WERI-Rb-1 (cell line): ENCODE results near the gene LGMN.

Source experiments
- DNase-seq: peaks from one replicate; pipeline ENCODE4 v3.0.0-alpha.2; 2020
- H3K27ac ChIP-seq: fragments of 250-450 bp; sonication (Bioruptor Pico); 2 replicates; pipeline ENCODE4 v1.5.1; 2020; ENCODE audit warnings: mild to moderate bottlenecking, moderate library complexity
- H3K27me3 ChIP-seq: fragments of 250-450 bp; sonication (Bioruptor Pico); 2 replicates; pipeline ENCODE4 v1.5.1; 2021; ENCODE audit warnings: mild to moderate bottlenecking, low read depth, moderate library complexity; ENCODE audit not compliant: insufficient read depth, severe bottlenecking
- H3K36me3 ChIP-seq: fragments of 250-450 bp; sonication (Bioruptor Pico); 2 replicates; pipeline ENCODE4 v1.5.1; 2020; ENCODE audit warnings: mild to moderate bottlenecking, moderate library complexity
- H3K4me3 ChIP-seq: 2 replicates; pipeline ENCODE4 v1.5.1; 2011; ENCODE audit warnings: low read depth, mild to moderate bottlenecking, control low read depth, low read length
- H3K9me3 ChIP-seq: fragments of 250-450 bp; sonication (Bioruptor Pico); 2 replicates; pipeline ENCODE4 v1.5.1; 2021; ENCODE audit warnings: mild to moderate bottlenecking, moderate library complexity; ENCODE audit not compliant: severe bottlenecking
- TF ChIP-seq, protein P1 (sequence below): IDR thresholded peaks from 2 replicates; pipeline ENCODE4 v1.5.1; 2011; ENCODE audit warnings: low read depth, mild to moderate bottlenecking, control low read depth, inconsistent platforms, low read length

The LGMN gene

DNA sequence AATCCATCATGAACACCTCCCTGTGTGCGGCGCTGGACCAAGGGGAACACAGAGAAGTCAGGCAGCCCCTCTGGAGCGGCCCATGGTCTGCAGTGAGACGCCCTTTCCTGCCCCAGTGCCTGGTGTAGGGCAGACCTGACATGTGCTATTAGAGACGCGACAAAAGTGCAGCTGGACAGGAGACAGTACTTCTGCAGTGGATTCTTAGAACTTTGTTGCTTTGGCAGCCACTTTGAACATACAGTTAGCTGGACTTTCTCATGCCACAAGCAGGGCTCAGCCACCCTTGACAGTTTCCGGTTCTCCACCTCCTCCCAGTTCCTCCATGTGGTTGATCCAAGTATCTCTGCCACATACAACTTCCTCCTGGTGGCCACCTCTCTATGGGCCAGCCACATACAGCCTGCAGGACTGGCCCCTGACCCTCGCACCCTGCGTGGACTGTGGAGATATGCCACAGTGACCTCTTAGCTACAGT is 45.9 kb downstream of the LGMN start:
- Histone ChIP-seq H3K27ac (no peak overlapping the region), H3K36me3 (peaks cover 23% of the 10 kb centered on the region), H3K27me3 (no peaks in the 10 kb centered on the region), H3K9me3 (no peaks in the 10 kb centered on the region), H3K4me3 (no peak overlapping the region)
- TF ChIP-seq, protein P1, sequence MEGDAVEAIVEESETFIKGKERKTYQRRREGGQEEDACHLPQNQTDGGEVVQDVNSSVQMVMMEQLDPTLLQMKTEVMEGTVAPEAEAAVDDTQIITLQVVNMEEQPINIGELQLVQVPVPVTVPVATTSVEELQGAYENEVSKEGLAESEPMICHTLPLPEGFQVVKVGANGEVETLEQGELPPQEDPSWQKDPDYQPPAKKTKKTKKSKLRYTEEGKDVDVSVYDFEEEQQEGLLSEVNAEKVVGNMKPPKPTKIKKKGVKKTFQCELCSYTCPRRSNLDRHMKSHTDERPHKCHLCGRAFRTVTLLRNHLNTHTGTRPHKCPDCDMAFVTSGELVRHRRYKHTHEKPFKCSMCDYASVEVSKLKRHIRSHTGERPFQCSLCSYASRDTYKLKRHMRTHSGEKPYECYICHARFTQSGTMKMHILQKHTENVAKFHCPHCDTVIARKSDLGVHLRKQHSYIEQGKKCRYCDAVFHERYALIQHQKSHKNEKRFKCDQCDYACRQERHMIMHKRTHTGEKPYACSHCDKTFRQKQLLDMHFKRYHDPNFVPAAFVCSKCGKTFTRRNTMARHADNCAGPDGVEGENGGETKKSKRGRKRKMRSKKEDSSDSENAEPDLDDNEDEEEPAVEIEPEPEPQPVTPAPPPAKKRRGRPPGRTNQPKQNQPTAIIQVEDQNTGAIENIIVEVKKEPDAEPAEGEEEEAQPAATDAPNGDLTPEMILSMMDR: no peak
- DNase-seq: no peak

DNA sequence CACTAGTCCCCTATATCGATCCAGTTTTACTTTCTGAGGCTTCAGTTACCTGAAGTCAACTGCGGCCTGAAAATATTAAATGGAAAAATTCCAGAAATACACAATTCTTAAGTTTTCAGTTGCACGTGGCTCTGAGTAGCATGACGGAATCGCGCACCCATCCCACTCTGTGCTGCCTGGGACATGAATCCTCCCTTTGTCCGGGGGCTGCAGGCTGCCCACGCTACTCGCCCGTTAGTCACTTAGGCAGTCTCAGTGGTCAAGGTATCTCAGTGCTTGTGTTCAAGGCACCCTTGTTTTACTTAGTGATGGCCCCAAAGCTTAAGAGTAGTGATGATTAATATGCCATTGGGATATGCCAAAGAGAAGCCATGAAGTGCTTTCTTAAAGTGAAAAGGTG is 46.6 kb downstream of the LGMN start:
- no peak for DNase-seq

DNA sequence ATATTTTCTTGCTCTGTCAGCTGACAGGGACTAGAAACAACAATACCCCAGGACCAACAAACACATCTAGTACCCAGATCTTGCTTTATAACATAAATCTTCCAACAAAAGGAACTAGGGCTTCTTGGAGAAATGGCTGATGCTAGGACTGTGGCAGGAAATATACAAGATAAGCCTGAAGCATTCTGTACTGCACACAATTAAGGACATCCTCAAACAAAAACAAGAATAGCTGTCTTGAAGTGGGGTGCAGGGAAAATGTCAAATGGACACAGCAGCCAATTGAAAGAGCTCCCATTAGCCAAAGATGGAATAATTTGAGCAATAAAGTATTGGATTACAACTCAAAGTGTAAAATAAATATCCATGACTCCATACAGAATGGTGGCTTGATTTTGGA is 50.0 kb downstream of the LGMN start:
- TF ChIP-seq, protein P1: no peak
- no peaks in the 10 kb centered on the region for H3K27me3 ChIP-seq
- no peak overlapping the region for H3K4me3 ChIP-seq
- H3K27ac ChIP-seq: no peak overlapping the region
- H3K36me3 ChIP-seq: peaks cover 3% of the 10 kb centered on the region; the same call in 1 of the 2 replicates
- DNase-seq: no peak
- no peaks in the 10 kb centered on the region for H3K9me3 ChIP-seq

More for the DNA sequence above, 46.6 kb downstream of the LGMN start:
- H3K27ac ChIP-seq: no peak overlapping the region
- H3K27me3 ChIP-seq: no peaks in the 10 kb centered on the region
- H3K36me3 ChIP-seq: peaks cover 23% of the 10 kb centered on the region
- H3K9me3 ChIP-seq: no peaks in the 10 kb centered on the region
- TF ChIP-seq, protein P1: no peak
- H3K4me3 ChIP-seq: no peak overlapping the region

DNA sequence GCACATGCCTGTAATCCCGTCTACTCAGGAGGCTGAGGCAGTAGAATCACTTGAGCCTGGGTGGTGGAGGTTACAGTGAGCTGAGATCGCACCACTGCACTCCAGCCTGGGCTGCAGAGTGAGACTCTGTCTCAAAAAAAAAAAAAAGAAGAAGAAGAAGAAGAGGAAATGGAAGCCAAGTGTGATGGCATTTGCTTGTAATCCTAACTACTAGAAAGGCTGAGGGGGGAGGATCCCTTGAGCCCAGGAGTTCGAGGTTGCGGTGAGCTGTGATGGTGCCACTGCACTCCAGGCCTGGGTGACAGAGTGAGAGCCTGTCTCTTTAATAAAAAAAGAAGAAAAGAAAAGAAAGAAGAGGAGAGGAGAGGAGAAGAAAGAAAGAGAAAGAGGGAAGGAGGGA is 52.1 kb downstream of the LGMN start:
- H3K4me3 ChIP-seq: no peak overlapping the region
- no peak overlapping the region for H3K27ac ChIP-seq
- no peaks in the 10 kb centered on the region for H3K36me3 ChIP-seq
- TF ChIP-seq, protein P1: no peak
- no peaks in the 10 kb centered on the region for H3K27me3 ChIP-seq
- no peak for DNase-seq
- H3K9me3 ChIP-seq: no peaks in the 10 kb centered on the region

DNA sequence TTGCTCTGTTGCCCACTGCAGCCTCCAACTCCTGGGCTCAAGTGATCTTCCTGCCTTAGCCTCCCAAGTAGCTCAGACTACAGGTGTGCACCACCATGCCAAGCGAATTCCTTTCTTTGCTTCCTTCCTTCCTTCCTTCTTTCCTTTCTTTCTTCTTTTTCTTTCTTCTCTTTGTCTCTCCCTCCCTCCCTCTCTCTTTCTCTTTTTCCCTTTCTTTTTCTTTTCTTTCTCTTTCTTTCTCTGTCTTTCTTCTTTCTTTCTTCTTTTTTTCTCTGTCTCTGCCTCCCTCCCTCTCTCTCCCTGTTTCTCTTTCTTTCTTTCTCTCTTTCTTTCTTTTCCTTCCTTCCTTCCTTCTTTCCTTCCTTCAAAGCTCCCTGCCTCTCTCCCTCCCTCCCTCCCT is 52.9 kb downstream of the LGMN start:
- Histone ChIP-seq H3K27me3 (no peaks in the 10 kb centered on the region), H3K4me3 (no peak overlapping the region), H3K27ac (no peak overlapping the region), H3K9me3 (no peaks in the 10 kb centered on the region), H3K36me3 (no peaks in the 10 kb centered on the region)
- DNase-seq: no peak
- TF ChIP-seq, protein P1: no peak

DNA sequence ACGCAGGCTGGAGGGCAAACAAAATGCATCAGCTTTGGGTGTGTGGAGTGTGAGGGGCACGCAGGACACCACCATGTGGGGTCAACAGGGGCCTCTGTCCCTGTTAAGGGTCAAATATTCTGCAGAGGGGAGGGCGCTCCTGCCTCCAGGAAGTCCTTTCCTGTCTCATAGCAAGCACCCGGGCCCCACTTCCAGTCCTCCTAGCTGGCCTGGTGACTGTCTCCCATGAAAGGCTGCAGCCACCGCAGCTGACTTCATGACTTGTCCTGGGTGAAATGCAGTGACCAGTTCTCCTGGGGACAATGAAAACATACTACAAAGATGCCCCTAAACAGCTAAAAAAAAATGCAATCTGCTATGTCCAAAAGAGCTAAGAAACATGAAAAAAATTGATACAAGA is 53.6 kb downstream of the LGMN start:
- Histone ChIP-seq H3K4me3 (no peak overlapping the region), H3K27ac (no peak overlapping the region), H3K9me3 (no peaks in the 10 kb centered on the region), H3K27me3 (no peaks in the 10 kb centered on the region), H3K36me3 (no peaks in the 10 kb centered on the region)
- TF ChIP-seq, protein P1: no peak
- DNase-seq: no peak
